PFSK-1 (cell line): ENCODE results near the gene C16orf78.

Experiments used
- POLR2AphosphoS5 ChIP-seq: IDR thresholded peaks from 2 replicates; pipeline ENCODE4 v1.6.1; 2012; ENCODE audit warnings: low read depth, mild to moderate bottlenecking, control low read depth, low read length, moderate library complexity
- TAF1 ChIP-seq: IDR thresholded peaks from 2 replicates; pipeline ENCODE4 v1.6.1; 2012; ENCODE audit warnings: low read length, control low read depth, borderline replicate concordance; ENCODE audit not compliant: insufficient read depth

DNA sequence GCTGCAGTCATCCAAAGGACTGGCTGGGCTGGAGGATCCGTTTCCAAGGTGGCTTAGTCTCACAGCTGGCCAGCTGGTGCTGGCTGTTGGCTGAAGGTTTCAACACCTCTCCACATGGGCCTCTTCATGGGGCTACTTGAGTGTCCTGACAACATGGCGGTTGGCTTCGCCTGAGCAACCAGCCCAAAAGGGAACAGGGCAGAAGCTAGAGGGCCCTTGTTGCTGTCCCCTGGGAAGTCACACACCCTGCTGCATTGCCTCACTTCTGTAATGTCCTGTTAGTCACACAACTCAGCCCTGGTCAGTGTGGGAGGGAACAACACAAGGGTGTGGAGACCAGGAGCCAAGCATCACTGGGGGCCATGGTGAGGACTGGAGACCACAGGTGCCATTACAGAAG, 36.6 kb downstream of the C16orf78 start:
- TF ChIP-seq POLR2AphosphoS5 (no peak), TAF1 (no peak)
